ENCODE measurements around the gene IL1RAPL1. TPM values are rescaled to one million over a fixed set of nuclear protein-coding genes. Genes with fewer than 3 reads are reported as not detected.

Gene IL1RAPL1
- polyA plus RNA-seq, 1 of the 3 experiments (the other 2 are of a cell fraction): 2.8 TPM

- no peak for TF ChIP-seq CTCF (IDR thresholded peaks at IDR 0.05)
- no peak for TF ChIP-seq RCOR1 (IDR thresholded peaks at IDR 0.05; ENCODE audit: low read length)
- no peak for TF ChIP-seq GABPA (IDR thresholded peaks at IDR 0.05; ENCODE audit: low read depth)
- no peak for TF ChIP-seq YY1 (IDR thresholded peaks at IDR 0.05; ENCODE audit: low read depth)
- no peak for TF ChIP-seq NFIC (IDR thresholded peaks at IDR 0.05; ENCODE audit: borderline replicate concordance)
- TF ChIP-seq FOXJ3 (CRISPR knock-in tag; IDR thresholded peaks at IDR 0.05): no peak
- no peak for TF ChIP-seq FOSL2 (IDR thresholded peaks at IDR 0.05; ENCODE audit: borderline replicate concordance, low read depth)
- no peak for TF ChIP-seq FOXM1 (IDR thresholded peaks at IDR 0.05; ENCODE audit: low read depth)
- no peak for TF ChIP-seq MAX (IDR thresholded peaks at IDR 0.05; ENCODE audit: low read depth)
- TF ChIP-seq CHD2 (IDR thresholded peaks at IDR 0.05; ENCODE audit: low read length, partially characterized antibody): no peak
- TF ChIP-seq USF2 (IDR thresholded peaks at IDR 0.05; ENCODE audit: borderline replicate concordance, low read depth, low read length): no peak
Measured at GRCh38 chrX:28848707-28849106, 261.5 kb downstream of the IL1RAPL1 start (continued).

GRCh38 chrX:28850955-28851354 is 263.7 kb downstream of the IL1RAPL1 start:
- no peaks in the 10 kb centered on the region for H4K20me1 ChIP-seq (ENCODE audit: insufficient read depth)
- ChIA-PET CTCF (interaction anchor here (1.0 kb wide), 1 partner anchor 9 kb away, joined by 4 read pairs; no protein-coding TSS in a partner anchor), POLR2A (no interaction called here)
- no peaks in the 10 kb centered on the region for H3K79me2 ChIP-seq (ENCODE audit: insufficient read depth)
- H3K36me3 ChIP-seq (replicated peaks in 1 of 2; ENCODE audit: control insufficient read depth in 1 of 2, insufficient read depth in 2 of 2, low read length in 1 of 2): no peaks in the 10 kb centered on the region
- no peak overlapping the region for H2AFZ ChIP-seq (ENCODE audit: low read depth)
- no peaks in the 10 kb centered on the region for H3K27me3 ChIP-seq (ENCODE audit: insufficient read depth)
- WGBS (ENCODE audit: low lambda C conversion rate): 3% methylated on average over 2 of the region's 2 CpGs
- H3K4me1 ChIP-seq (ENCODE audit: control insufficient read depth in 1 of 2, insufficient read depth in 2 of 2, low read depth in 1 of 2, low read length in 1 of 2): no peaks in the 10 kb centered on the region
- TF ChIP-seq RFX5 (IDR thresholded peaks at IDR 0.05; ENCODE audit: low read length) (no peak), USF2 (IDR thresholded peaks at IDR 0.05; ENCODE audit: borderline replicate concordance, low read depth, low read length) (no peak), MXI1 (IDR thresholded peaks at IDR 0.05; ENCODE audit: low read depth, low read length) (no peak), MAX (IDR thresholded peaks at IDR 0.05; ENCODE audit: low read depth) (no peak), GATA2 (CRISPR knock-in tag; IDR thresholded peaks at IDR 0.05) (no peak)
- H3F3A ChIP-seq (replicated peaks; ENCODE audit: insufficient read depth): no peaks in the 10 kb centered on the region
- no peaks in the 10 kb centered on the region for H3K9me2 ChIP-seq
- no peak overlapping the region for H3K27ac ChIP-seq (ENCODE audit: low read depth in 2 of 2, low read length in 1 of 2)
- no peak for DNase-seq
- H3K4me3 ChIP-seq (ENCODE audit: low read depth in 2 of 2, low read length in 1 of 2): no peak overlapping the region
- no peak overlapping the region for H3K9ac ChIP-seq
- no peak overlapping the region for H3K4me2 ChIP-seq
- H3K9me3 ChIP-seq: no peaks in the 10 kb centered on the region

Data from SK-N-SH (cell line).